ENCODE results near the gene TACO1. TPM values are rescaled to one million over a fixed set of nuclear protein-coding genes. Genes with fewer than 3 reads are reported as not detected.

TACO1 gene
- total and polyA plus RNA-seq, 2 of the 8 experiments (the other 6 are each of a cell fraction or from before 2014, with no cell fraction given) = 19.1 to 23.6 TPM

DNA sequence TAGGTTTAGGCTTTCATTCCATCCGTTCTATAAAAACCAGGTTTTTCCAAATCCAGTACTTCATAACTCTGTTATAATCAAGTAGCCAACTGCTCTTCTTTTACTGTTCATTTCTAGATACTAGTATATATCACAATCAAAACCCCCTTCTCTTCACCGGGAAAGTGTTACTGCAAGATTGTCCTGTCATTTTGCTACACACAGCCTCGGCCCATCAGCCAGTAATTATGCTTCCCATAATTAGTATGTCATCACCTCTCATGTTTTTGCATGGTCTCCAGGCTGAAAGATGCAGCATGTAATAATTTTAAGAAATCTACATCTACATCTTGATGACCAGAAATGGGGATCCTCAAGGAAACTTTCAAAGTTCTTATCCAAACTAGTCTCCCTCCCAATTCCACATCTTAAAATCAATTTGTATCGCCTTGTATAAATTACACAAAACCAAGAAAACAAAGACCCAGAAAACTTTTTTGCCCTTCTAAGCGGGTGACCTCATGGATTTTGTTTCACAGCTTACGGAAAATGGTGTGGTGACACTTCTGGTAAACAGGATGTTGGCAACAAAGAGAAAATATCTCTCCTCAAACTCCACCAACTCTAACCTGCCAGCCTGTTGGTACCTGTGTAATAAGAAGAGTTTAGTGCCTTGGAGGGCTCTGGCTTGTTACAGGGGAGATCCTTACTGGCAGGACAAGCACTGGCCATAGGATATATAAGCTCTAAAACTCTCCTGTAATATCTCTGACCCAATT is 9.3 kb downstream of the TACO1 start (continued):
- TF ChIP-seq, protein P1, sequence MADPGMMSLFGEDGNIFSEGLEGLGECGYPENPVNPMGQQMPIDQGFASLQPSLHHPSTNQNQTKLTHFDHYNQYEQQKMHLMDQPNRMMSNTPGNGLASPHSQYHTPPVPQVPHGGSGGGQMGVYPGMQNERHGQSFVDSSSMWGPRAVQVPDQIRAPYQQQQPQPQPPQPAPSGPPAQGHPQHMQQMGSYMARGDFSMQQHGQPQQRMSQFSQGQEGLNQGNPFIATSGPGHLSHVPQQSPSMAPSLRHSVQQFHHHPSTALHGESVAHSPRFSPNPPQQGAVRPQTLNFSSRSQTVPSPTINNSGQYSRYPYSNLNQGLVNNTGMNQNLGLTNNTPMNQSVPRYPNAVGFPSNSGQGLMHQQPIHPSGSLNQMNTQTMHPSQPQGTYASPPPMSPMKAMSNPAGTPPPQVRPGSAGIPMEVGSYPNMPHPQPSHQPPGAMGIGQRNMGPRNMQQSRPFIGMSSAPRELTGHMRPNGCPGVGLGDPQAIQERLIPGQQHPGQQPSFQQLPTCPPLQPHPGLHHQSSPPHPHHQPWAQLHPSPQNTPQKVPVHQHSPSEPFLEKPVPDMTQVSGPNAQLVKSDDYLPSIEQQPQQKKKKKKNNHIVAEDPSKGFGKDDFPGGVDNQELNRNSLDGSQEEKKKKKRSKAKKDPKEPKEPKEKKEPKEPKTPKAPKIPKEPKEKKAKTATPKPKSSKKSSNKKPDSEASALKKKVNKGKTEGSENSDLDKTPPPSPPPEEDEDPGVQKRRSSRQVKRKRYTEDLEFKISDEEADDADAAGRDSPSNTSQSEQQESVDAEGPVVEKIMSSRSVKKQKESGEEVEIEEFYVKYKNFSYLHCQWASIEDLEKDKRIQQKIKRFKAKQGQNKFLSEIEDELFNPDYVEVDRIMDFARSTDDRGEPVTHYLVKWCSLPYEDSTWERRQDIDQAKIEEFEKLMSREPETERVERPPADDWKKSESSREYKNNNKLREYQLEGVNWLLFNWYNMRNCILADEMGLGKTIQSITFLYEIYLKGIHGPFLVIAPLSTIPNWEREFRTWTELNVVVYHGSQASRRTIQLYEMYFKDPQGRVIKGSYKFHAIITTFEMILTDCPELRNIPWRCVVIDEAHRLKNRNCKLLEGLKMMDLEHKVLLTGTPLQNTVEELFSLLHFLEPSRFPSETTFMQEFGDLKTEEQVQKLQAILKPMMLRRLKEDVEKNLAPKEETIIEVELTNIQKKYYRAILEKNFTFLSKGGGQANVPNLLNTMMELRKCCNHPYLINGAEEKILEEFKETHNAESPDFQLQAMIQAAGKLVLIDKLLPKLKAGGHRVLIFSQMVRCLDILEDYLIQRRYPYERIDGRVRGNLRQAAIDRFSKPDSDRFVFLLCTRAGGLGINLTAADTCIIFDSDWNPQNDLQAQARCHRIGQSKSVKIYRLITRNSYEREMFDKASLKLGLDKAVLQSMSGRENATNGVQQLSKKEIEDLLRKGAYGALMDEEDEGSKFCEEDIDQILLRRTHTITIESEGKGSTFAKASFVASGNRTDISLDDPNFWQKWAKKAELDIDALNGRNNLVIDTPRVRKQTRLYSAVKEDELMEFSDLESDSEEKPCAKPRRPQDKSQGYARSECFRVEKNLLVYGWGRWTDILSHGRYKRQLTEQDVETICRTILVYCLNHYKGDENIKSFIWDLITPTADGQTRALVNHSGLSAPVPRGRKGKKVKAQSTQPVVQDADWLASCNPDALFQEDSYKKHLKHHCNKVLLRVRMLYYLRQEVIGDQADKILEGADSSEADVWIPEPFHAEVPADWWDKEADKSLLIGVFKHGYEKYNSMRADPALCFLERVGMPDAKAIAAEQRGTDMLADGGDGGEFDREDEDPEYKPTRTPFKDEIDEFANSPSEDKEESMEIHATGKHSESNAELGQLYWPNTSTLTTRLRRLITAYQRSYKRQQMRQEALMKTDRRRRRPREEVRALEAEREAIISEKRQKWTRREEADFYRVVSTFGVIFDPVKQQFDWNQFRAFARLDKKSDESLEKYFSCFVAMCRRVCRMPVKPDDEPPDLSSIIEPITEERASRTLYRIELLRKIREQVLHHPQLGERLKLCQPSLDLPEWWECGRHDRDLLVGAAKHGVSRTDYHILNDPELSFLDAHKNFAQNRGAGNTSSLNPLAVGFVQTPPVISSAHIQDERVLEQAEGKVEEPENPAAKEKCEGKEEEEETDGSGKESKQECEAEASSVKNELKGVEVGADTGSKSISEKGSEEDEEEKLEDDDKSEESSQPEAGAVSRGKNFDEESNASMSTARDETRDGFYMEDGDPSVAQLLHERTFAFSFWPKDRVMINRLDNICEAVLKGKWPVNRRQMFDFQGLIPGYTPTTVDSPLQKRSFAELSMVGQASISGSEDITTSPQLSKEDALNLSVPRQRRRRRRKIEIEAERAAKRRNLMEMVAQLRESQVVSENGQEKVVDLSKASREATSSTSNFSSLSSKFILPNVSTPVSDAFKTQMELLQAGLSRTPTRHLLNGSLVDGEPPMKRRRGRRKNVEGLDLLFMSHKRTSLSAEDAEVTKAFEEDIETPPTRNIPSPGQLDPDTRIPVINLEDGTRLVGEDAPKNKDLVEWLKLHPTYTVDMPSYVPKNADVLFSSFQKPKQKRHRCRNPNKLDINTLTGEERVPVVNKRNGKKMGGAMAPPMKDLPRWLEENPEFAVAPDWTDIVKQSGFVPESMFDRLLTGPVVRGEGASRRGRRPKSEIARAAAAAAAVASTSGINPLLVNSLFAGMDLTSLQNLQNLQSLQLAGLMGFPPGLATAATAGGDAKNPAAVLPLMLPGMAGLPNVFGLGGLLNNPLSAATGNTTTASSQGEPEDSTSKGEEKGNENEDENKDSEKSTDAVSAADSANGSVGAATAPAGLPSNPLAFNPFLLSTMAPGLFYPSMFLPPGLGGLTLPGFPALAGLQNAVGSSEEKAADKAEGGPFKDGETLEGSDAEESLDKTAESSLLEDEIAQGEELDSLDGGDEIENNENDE (IDR thresholded peaks at IDR 0.05; ENCODE audit: insufficient replicate concordance, low read length) = no peak
- TF ChIP-seq HDAC2 (IDR thresholded peaks at IDR 0.05; ENCODE audit: borderline replicate concordance in 1 of 2, low read depth in 2 of 2, low read length in 2 of 2) (no peak), GTF2F1 (IDR thresholded peaks at IDR 0.05; ENCODE audit: borderline replicate concordance, low read depth, low read length) (no peak), RFX5 (IDR thresholded peaks at IDR 0.05; ENCODE audit: borderline replicate concordance, low read depth, low read length) (no peak), SIRT6 (IDR thresholded peaks at IDR 0.05; ENCODE audit: low read length) (no peak), ZNF274 (IDR thresholded peaks at IDR 0.05; ENCODE audit: borderline replicate concordance, extremely low read depth, low read length) (no peak)
- TF ChIP-seq, protein P2, sequence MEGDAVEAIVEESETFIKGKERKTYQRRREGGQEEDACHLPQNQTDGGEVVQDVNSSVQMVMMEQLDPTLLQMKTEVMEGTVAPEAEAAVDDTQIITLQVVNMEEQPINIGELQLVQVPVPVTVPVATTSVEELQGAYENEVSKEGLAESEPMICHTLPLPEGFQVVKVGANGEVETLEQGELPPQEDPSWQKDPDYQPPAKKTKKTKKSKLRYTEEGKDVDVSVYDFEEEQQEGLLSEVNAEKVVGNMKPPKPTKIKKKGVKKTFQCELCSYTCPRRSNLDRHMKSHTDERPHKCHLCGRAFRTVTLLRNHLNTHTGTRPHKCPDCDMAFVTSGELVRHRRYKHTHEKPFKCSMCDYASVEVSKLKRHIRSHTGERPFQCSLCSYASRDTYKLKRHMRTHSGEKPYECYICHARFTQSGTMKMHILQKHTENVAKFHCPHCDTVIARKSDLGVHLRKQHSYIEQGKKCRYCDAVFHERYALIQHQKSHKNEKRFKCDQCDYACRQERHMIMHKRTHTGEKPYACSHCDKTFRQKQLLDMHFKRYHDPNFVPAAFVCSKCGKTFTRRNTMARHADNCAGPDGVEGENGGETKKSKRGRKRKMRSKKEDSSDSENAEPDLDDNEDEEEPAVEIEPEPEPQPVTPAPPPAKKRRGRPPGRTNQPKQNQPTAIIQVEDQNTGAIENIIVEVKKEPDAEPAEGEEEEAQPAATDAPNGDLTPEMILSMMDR (IDR thresholded peaks at IDR 0.05; ENCODE audit: control extremely low read depth in 1 of 3, insufficient read depth in 1 of 3, low read depth in 1 of 3, low read length in 3 of 3) = no peak
